ENCODE results near the gene CACNA1H.

CACNA1H gene

DNA sequence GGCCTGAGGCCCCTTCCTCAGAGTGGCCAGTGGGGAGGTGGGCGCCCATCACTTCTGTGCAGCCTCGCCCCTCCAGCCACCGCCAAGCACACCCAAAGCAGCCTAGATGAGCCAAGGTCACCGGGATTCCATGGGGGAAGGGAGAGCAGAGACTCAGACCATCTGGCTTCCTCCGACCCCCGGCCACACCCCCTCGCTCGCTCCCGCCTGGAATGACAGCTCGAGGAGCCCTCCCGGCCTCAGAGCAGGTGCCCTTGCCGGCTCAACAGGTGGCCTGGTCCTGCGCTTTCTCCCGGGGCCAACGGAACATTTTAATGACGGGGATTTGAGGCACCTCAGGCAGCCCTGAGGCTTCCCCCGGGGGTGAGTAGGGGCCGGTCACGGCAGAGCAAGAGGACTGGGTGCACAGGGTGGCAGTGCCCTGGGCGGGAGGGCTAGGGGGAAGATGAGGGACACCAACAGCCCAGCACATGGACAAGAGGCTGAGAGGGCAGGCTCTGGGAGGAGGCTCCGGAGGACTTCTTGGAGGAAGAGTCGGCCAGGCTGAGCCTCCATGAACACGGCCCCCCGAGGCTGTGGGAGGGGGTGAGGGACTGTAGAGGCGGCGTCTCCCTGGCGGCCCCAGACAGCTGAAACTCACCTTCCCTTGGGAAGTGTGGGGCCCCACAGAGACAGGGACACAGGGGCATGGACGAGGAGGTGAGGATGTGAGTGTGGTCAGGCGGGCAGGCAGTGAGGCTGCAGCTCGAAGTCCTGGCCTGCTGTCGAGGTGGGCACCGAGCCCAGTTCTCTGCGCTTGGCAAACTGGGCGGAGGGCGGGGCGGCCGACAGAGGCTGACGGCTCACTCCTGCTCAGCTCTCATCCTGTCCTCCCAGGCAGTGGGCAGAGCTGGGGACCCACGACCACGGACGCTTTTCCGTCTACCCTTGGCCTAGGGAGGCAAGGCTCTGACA, 44.3 kb upstream of the CACNA1H start:
- DNase-seq (ENCODE audit: extremely low read depth, low read depth) = no peak
- no peak overlapping the region for H3K4me3 ChIP-seq (replicated peaks; ENCODE audit: low read depth, low read length)
- TF ChIP-seq, protein P1, sequence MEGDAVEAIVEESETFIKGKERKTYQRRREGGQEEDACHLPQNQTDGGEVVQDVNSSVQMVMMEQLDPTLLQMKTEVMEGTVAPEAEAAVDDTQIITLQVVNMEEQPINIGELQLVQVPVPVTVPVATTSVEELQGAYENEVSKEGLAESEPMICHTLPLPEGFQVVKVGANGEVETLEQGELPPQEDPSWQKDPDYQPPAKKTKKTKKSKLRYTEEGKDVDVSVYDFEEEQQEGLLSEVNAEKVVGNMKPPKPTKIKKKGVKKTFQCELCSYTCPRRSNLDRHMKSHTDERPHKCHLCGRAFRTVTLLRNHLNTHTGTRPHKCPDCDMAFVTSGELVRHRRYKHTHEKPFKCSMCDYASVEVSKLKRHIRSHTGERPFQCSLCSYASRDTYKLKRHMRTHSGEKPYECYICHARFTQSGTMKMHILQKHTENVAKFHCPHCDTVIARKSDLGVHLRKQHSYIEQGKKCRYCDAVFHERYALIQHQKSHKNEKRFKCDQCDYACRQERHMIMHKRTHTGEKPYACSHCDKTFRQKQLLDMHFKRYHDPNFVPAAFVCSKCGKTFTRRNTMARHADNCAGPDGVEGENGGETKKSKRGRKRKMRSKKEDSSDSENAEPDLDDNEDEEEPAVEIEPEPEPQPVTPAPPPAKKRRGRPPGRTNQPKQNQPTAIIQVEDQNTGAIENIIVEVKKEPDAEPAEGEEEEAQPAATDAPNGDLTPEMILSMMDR (IDR thresholded peaks at IDR 0.05; ENCODE audit: low read depth, low read length, missing control alignments) = no peak

- DNase-seq (ENCODE audit: extremely low read depth, low read depth) = no peak
- TF ChIP-seq, protein P1 (IDR thresholded peaks at IDR 0.05; ENCODE audit: low read depth, low read length, missing control alignments) = no peak
- H3K4me3 ChIP-seq (replicated peaks; ENCODE audit: low read depth, low read length) = no peak overlapping the region
Measured at GRCh38 chr16:1109648-1110047, 43.3 kb upstream of the CACNA1H start.

GRCh38 chr16:1112506-1113184, 40.3 kb upstream of the CACNA1H start:
- no peak overlapping the region for H3K4me3 ChIP-seq (replicated peaks; ENCODE audit: low read depth, low read length)
- TF ChIP-seq, protein P1 (IDR thresholded peaks at IDR 0.05; ENCODE audit: low read depth, low read length, missing control alignments) = no peak
- no peak for DNase-seq (ENCODE audit: extremely low read depth, low read depth)

GRCh38 chr16:1113489-1113888, 39.4 kb upstream of the CACNA1H start:
- TF ChIP-seq, protein P1 (IDR thresholded peaks at IDR 0.05; ENCODE audit: low read depth, low read length, missing control alignments) = no peak
- DNase-seq (ENCODE audit: extremely low read depth, low read depth) = no peak
- H3K4me3 ChIP-seq (replicated peaks; ENCODE audit: low read depth, low read length) = no peak overlapping the region

GRCh38 chr16:1113889-1114526, 38.9 kb upstream of the CACNA1H start:
- H3K4me3 ChIP-seq (replicated peaks; ENCODE audit: low read depth, low read length) = no peak overlapping the region
- TF ChIP-seq, protein P1 (IDR thresholded peaks at IDR 0.05; ENCODE audit: low read depth, low read length, missing control alignments) = no peak
- DNase-seq (ENCODE audit: extremely low read depth, low read depth) = no peak

DNA sequence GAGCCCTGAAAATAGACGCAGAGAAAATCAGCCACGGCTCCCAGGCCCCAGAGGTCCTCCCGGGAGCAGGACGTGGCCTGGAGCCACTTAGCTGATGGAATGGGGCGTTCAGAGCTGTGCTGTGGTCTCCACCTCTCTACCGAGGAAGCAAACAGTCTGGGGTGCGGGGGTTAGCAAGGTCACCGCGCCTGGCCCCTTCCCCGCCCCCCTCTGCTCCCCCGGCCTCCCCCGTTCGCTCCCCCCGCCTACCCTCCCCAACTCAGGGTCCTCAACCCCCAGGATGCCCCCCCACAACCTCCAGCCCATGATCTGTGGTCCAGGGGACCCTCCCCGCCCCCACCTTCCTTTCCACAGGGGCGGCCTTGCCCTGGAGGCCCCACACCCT, 36.2 kb upstream of the CACNA1H start:
- TF ChIP-seq, protein P1 (IDR thresholded peaks at IDR 0.05; ENCODE audit: low read depth, low read length, missing control alignments) = no peak
- no peak overlapping the region for H3K4me3 ChIP-seq (replicated peaks; ENCODE audit: low read depth, low read length)
- no peak for DNase-seq (ENCODE audit: extremely low read depth, low read depth)

Data from HFF-Myc (cell line).